GM12873 (cell line): ENCODE results near the gene FAM136A.

Source experiments
- TF ChIP-seq, protein P1 (sequence below): IDR thresholded peaks from 2 replicates; pipeline ENCODE4 v1.5.1; 2012; ENCODE audit warnings: low read depth, mild to moderate bottlenecking, moderate library complexity, low read length, control low read depth; ENCODE audit not compliant: insufficient read depth; ENCODE audit errors: missing control alignments

Gene FAM136A

DNA sequence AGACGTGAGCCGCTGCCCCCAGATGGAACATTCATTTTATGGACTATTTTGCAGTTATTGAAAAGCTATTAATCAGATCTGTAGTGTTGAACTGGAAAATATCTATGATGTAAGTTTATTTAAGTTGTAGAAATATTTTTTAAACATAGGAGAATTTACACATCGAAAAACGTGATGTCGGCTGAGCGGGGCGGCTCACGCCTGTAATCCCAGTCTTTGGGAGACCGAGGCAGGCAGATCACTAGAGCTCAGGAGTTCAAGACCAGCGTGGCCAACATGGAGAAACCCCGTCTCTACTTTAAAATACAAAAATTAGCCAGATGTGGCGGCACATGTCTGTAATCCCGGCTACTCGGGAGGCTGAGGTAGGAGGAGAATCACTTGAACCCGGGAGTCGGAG, 51.4 kb downstream of the FAM136A start:
- TF ChIP-seq, protein P1, sequence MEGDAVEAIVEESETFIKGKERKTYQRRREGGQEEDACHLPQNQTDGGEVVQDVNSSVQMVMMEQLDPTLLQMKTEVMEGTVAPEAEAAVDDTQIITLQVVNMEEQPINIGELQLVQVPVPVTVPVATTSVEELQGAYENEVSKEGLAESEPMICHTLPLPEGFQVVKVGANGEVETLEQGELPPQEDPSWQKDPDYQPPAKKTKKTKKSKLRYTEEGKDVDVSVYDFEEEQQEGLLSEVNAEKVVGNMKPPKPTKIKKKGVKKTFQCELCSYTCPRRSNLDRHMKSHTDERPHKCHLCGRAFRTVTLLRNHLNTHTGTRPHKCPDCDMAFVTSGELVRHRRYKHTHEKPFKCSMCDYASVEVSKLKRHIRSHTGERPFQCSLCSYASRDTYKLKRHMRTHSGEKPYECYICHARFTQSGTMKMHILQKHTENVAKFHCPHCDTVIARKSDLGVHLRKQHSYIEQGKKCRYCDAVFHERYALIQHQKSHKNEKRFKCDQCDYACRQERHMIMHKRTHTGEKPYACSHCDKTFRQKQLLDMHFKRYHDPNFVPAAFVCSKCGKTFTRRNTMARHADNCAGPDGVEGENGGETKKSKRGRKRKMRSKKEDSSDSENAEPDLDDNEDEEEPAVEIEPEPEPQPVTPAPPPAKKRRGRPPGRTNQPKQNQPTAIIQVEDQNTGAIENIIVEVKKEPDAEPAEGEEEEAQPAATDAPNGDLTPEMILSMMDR: no peak

DNA sequence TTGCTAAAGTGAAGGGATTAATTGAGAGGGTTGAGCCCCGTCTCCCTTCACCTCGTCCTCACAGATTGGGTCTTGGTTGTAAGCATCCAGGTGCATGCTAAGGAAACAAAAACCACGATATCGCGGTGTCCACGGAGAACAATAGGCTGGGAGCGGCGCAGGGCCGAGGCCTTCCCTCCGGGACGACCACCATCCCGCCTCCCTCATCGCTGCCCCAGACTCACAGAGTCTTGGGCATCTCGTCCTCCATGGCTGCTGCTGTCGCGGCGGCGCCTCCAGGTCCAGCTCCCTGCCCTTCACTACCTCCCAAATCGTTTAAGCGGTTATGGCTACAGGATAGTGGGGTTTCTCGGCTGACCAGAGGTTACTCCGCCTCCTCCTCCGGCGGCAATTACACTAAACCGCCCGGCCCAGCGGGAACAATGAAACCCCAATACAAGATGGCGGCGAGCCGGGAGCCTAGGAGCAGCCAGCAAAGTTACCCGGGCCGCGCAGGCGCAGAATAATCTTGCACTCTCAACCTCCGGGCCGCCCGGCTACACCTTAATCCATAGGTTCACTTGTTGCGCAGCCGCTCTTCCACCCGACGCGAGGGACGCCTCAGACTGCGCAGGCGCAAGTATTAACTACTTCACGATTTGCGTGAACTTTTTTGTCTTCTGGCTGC, 53.6 kb downstream of the FAM136A start, which contains the start of gene TIA1:
TSS of gene TIA1 (minus strand) at position 448 of the 667 bp plus-strand sequence. CDS start at position 250, 198 bp downstream.
- TF ChIP-seq, protein P1: no peak

DNA sequence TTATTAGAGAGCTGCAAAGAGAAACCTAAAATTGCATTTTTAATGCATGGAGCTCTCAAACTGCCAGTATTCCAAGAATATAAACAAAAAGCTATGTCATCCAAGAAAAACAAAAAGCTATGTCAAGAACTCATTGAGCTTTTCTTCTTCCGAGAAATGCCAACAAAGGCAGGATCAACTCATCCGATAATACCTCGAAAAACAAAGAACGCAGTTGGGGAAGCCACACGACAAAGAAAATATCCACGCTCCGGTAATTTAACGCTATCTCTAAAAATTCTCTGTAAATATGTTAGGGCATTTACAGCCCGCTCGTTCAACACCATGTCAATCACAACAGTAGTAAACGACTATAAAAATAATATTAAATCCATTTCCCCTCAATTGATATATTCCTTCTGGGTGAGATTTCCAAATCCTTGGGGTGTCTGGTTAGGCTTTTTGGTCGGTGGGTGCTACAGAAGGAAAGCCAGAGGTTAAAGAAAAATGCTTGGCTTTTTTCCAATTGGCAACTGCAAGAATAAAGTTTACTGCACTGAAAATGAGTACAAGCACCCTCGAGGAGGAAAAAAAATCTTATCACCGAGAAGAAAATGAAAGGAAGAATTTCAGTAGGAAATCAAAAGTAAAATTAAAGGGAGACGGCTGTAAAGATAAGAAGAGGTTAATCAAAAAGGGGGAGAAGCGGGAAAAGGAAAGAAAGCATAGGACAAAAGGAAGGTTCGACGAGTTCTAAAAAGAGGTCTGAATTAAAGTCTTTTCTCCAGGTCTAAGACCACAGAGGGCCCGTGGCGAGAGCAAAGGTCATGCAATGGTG, 54.3 kb downstream of the FAM136A start:
- TF ChIP-seq, protein P1: no peak
